HG02763 (cell line): ENCODE data around the gene DGKI.
"Not testable (repeated sequence)": the region's sequence is repeated elsewhere in the genome, so short reads cannot be mapped to it uniquely, and the experiment has no call there.

Experiments
- ATAC-seq: cut with Tn5 transposase; IDR thresholded peaks from one replicate; pipeline ENCODE4 v1.9.1; 2021; ENCODE audit warnings: mild to moderate bottlenecking, moderate library complexity; ENCODE audit not compliant: unreplicated experiment

DGKI gene

DNA sequence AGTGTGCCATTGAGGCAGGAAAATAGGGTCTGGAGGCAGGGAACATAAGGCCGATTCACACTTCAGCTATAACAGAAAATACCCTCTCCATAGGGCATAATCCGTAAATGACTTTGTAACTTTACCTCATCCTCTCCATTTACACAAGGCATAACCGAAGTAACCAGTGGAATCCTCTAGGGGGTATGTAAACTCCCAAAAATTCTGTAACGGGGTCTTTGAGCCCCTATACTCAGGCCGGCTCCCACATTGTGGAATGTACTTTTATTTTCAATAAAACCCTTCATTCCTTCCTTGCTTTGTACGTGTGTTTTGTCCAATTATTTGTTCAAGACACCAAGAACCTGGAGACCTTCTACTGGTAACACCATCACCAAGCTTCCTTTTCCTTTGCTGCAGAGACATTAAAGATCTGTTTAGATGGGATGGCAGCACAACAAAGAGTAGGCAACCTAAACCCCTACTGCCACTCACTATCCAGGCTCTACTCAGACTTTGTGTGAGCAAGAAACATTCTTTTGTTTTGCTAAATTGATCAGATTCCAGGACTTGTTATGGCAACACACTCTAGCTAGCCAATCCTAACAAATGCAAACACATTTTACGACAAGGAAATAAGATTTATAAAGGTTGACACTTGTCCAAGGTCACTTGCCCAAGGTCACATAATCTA is 99.3 kb downstream of the DGKI start:
- ATAC-seq = no peak

DNA sequence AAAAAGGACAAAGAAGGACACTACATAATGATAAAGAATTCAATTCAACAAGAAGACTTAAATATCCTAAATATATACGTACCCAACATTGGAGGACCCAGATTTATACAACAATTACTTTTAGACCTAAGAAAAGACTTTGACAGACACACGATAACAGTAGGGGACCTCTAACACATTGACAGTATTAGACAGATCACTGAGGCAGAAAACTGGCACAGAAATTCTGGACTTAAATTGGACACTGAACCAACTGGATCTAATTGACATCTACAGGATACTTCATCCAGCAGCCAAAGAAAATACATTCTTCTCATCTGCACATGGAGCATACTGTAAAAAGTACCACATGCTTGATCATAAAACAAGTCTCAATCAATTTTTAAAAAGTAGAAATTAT is 103.8 kb downstream of the DGKI start:
- no peak for ATAC-seq

DNA sequence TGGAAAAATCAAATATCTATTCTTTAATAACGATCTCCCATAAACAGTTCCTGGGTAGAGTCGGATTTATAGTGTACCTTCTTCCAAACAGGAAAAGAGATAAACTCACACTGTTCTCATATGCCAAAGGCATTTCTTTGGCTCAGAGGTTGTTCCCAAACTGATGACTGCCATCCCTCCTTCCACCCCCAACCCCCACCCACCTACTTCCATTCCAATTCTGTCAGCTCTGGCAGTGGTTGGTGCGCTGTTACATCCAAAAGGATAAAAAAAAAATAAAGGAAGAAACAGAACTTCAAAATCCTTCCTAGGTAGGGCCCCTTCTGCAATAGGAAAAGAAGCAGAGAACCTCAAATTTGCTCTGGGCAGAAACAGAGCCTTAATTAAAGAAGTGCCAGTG is 104.7 kb downstream of the DGKI start:
- ATAC-seq = no peak

GRCh38 chr7:137741443-137741842 is 105.3 kb downstream of the DGKI start:
- no peak for ATAC-seq

- no peak for ATAC-seq
Observed at GRCh38 chr7:137734221-137734620, 112.6 kb downstream of the DGKI start.

- ATAC-seq = no peak
Observed at GRCh38 chr7:137732168-137732567, 114.6 kb downstream of the DGKI start.

GRCh38 chr7:137731436-137731835 is 115.3 kb downstream of the DGKI start:
- no peak for ATAC-seq

DNA sequence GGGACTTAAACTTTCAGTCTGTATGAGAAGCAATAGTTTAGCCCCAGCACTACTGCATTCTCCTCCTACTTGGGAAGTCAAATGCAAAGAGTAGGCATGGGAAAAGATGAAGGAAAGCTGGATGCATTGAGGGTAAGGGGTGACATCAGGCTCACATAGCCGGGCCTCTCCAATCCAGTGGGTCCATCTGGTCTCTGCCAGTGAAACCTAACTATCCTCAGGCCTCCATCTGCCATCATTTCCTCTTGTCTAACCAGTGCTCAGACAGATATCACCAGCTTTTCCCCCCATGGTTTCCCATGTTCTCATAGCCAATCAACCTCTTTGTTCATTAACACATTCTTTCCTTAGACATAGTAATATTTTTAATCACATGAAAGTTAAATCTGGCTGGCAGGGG is 118.3 kb downstream of the DGKI start:
- no peak for ATAC-seq

- no peak for ATAC-seq
Observed at GRCh38 chr7:137727413-137727812, 119.4 kb downstream of the DGKI start.

- ATAC-seq = no peak
Observed at GRCh38 chr7:137718355-137718754, 128.4 kb downstream of the DGKI start.

- ATAC-seq = no peak
Observed at GRCh38 chr7:137717811-137718271, 128.9 kb downstream of the DGKI start.

- ATAC-seq = no peak
Observed at GRCh38 chr7:137717045-137717444, 129.7 kb downstream of the DGKI start.

DNA sequence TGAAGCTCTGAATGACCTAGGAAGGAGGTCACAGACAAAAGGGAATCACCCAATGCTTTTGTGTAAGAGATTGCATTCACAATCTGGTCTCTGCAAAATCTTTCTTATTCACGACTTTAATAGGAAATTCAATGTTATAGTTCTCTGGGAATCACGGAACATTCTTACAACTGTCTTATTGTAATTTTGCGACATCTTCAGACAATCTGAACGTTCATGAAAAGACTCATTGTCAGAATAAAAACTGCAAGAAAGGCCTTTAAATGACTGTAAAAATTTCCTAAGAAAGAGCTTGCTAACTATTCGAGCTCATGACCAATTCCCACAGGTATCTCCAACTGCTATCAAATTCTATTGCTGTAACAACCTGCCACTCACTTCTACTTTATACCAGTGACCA is 130.7 kb downstream of the DGKI start:
- ATAC-seq = no peak

GRCh38 chr7:137715533-137715932 is 131.2 kb downstream of the DGKI start:
- ATAC-seq = no peak

DNA sequence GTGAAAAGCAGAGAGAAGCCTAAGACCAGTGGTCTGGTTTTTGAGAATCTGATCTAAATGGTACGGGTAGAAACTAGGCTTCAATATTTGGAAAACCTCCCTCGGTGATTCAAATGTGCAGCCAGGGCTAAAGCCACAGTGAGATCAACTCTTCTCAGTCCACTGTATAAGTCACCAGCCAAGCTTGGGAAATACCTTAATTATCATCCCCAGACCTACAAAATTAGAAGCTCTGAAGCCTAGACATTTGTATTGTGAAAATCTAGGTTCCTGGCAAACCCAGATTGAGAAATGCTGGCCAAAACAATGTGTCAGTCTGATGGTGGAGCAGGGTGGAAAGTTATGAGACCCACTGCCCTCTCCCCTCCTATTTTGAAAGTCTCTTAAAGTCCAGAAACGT is 131.7 kb downstream of the DGKI start:
- no peak for ATAC-seq

DNA sequence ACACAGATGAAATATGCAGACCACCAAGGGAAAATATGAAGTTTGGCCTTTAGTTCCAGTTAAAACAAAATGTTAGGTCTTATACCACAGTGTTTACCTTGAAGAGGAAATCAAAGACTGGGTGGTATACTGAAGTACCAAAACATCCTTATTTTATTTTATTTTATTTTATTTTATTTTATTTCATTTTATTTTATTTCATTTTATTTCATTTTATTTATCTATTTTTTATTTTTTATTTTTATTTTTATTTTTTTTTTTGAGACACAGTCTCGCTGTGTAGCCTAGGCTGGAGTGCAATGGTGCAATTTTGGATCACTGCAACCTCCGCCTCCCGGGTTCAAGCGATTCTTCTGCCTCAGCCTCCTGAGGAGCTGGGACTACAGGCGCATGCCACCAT is 140.4 kb downstream of the DGKI start:
- ATAC-seq = not testable (repeated sequence)

DNA sequence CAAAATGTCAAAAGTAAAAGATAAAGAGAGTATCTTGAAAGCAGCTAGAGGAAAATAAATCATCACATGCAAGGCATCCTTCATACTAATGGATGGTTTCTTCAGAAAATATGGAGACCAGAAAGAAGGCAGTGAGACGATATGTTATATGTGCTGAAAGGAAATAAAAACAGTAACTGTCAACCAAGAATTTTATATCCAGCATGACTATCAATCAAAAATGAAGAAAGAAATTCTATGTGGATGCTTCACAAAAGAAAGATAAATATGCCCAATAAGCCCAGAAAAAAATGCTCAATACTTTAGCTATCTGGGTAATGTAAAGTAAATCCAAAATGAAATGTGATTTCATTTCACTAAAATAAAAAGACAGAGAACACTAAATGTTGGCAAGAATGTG is 142.1 kb downstream of the DGKI start:
- no peak for ATAC-seq

GRCh38 chr7:137703291-137704010 is 143.3 kb downstream of the DGKI start:
- no peak for ATAC-seq

GRCh38 chr7:137696988-137697387 is 149.8 kb downstream of the DGKI start:
- ATAC-seq = no peak

DNA sequence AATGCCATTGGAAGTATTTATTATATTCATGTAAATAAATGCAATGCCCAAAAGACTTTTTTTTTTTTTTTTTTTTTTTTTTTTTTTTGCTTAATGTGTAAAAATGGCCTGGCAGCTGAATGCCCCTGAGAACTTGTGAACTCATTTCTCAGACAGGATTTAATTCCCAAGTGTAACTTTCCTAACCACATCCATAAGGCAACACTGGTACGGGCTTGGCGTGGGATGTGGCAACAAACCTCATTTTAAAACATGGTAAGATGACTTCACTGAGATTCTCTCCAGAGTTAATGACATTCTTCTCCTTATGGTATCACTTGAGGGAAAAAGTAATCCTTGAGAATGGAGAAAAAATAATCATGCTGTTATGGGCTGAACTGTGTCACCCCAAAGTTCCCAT is 150.4 kb downstream of the DGKI start:
- ATAC-seq = no peak

DNA sequence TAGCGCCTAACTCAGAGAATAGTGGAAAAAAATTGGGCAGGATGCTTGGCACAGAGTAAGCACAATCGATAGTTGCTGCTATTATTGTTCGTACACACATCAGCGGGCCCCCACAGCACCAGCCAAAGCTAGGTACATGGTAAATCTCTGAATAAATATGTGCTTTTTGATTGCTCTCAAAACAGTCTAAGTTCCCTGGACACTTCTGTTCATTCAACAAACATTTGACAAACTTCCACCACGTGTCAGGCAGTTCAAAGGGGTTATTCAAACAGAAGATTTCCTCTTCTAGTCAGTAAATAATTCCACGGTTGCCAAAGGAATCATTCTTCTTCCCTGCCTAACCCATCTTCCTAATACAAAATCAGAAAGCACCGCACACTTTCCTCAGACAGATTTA is 150.8 kb downstream of the DGKI start:
- no peak for ATAC-seq

DNA sequence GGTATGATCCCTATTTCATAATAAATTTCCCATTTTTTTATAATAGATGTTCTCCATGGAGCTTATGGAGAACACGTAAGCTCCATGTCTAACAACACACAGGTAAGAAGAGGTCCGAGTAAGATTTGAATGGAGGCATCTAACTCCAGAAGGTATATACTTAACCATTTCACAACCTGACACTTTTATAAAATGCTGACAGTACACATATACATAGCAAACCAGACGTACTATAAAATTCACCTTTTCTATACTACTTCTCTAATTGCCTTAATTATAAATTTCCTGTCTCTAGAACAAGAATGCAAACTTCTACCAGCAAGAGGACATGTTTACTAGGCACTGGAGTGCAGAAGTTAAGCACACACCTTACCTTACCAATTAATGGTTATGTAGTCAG is 151.3 kb downstream of the DGKI start:
- ATAC-seq = no peak

DNA sequence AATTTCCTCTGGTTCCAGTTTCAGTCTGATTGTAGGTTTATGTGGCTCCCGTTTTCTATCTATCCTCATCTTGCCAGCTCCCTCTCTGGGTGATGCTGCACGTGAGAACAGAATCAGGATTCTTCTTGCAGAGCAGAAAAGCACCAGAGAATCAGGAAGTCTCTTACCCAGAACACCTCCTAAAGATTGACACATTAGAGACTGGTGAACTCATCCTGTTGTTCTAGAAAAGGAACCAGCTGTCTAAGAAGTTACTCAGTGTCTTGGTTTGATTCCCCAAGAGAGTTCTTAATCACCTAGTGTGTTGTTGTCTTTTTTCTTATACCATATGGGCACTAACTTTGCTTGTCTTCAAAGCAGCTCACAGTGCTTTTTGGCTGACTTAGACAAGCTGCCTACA is 152.4 kb downstream of the DGKI start:
- ATAC-seq = no peak
